WTC11 (cell line): Measurements from ENCODE around the gene AGPAT4.

ENCODE experiments used
- CBFB ChIP-seq: sonication (generic); formaldehyde crosslinking; IDR thresholded peaks from 2 replicates; pipeline ENCODE4 v1.8.1; 2022; ENCODE audit warnings: mild to moderate bottlenecking, low read depth, missing genetic modification reagents
- CREM ChIP-seq: sonication (generic); formaldehyde crosslinking; IDR thresholded peaks from 2 replicates; pipeline ENCODE4 v1.8.1; 2022; ENCODE audit warnings: mild to moderate bottlenecking, missing genetic modification reagents, moderate library complexity
- TEAD1 ChIP-seq: sonication (generic); formaldehyde crosslinking; IDR thresholded peaks from 2 replicates; pipeline ENCODE4 v1.8.0; 2022; ENCODE audit warnings: mild to moderate bottlenecking, missing genetic modification reagents
- TF ChIP-seq, protein P1 (sequence below): fragments of 200-600 bp; IDR thresholded peaks from 2 replicates; pipeline ENCODE4 v1.8.0; 2022; ENCODE audit warnings: antibody characterized with exemption

DNA sequence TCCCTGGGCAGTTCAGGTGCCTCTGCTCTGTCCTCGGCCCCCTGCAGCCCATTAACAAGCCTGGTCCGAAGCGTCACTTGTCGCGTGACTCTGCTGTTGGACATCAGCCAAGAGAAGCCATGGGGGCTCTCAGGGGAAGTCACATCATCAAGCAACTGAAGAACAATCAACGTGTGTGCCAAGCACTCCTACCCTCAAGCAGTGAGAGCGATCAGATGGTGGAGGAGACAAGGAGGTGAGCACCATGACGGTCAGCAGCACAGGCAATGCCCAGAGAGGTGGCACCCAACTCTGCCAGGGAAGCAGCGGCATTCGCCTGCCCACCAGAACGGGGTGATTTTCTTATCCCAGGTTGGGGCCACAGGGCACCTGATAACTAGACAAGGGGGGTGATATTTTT is 132.7 kb downstream of the AGPAT4 start:
- TF ChIP-seq, protein P1, sequence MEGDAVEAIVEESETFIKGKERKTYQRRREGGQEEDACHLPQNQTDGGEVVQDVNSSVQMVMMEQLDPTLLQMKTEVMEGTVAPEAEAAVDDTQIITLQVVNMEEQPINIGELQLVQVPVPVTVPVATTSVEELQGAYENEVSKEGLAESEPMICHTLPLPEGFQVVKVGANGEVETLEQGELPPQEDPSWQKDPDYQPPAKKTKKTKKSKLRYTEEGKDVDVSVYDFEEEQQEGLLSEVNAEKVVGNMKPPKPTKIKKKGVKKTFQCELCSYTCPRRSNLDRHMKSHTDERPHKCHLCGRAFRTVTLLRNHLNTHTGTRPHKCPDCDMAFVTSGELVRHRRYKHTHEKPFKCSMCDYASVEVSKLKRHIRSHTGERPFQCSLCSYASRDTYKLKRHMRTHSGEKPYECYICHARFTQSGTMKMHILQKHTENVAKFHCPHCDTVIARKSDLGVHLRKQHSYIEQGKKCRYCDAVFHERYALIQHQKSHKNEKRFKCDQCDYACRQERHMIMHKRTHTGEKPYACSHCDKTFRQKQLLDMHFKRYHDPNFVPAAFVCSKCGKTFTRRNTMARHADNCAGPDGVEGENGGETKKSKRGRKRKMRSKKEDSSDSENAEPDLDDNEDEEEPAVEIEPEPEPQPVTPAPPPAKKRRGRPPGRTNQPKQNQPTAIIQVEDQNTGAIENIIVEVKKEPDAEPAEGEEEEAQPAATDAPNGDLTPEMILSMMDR, result no peak
- no peak for TF ChIP-seq CBFB
- no peak for TF ChIP-seq TEAD1 (CRISPR knock-in tag)
- no peak for TF ChIP-seq CREM (CRISPR knock-in tag)
